HepG2 (cell line): ENCODE measurements around the gene VAMP5. TPM values are rescaled to one million over a fixed set of nuclear protein-coding genes. Genes with fewer than 3 reads are reported as not detected.

Experiments
- ATAC-seq: fragments of 200-7000 bp; cut with Tn5 transposase; 3 replicates; pipeline ENCODE4 v1.9.1; 2020; ENCODE audit warnings: mild to moderate bottlenecking, moderate library complexity
- Bru-seq: library from RNA; stranded (reverse); fragments of 400-500 nt; gene quantifications from one replicate; lab custom pipeline; 2021; lab: Mats Ljungman, UMichigan
- BruChase-seq, 2 experiments: library from RNA; stranded (reverse); fragments of 400-500 nt; gene quantifications; one replicate each; lab custom pipeline; 2021; lab: Mats Ljungman, UMichigan
- BruUV-seq: library from RNA; stranded (reverse); fragments of 400-500 nt; replicated peaks from 2 replicates; lab custom pipeline; 2021; lab: Mats Ljungman, UMichigan
- CTCF ChIA-PET: fragments of 300-600 bp; formaldehyde crosslinking; extraction: SDS; loops from one replicate; lab custom pipeline; 2021; ENCODE audit warnings: low total read pairs, inconsistent platforms, low intra/inter-chr PET ratio; lab: Yijun Ruan, JAX
- POLR2A ChIA-PET: fragments of 350-600 bp; sonication (Branson Sonifier 250); formaldehyde crosslinking; loops from one replicate; lab custom pipeline; 2020; ENCODE audit warnings: antibody characterized with exemption, inconsistent platforms; lab: Yijun Ruan, JAX
- DNase-seq: peaks from one replicate; pipeline ENCODE4 v3.0.0-alpha.2; 2015; ENCODE audit warnings: low spot score
- FAIRE-seq: peaks from 3 replicates; lab custom pipeline; 2011; peaks lifted over from hg19 to GRCh38; lab: Jason Lieb, UNC
- H2AFZ ChIP-seq: one replicate; pipeline ENCODE4 v1.6.1; 2011; ENCODE audit warnings: low read length, inconsistent platforms
- H3K27ac ChIP-seq: fragments of 300-600 bp; 3 replicates; pipeline ENCODE4 v1.8.0; 2011; ENCODE audit warnings: mixed run types, mild to moderate bottlenecking, mixed read lengths, low read length, inconsistent platforms; ENCODE audit not compliant: insufficient read depth; ENCODE audit errors: extremely low read length
- H3K27me3 ChIP-seq, 2 experiments: fragments of 200-600 bp in 1 of 2; 2 replicates in 1 of 2; 3 replicates in 1 of 2; pipeline versions ENCODE4 v1.6.0 to v1.8.0; 2011; ENCODE audit warnings: low read length in 2 of 2, mild to moderate bottlenecking in 2 of 2, moderate library complexity in 2 of 2, inconsistent platforms in 1 of 2; ENCODE audit not compliant: insufficient read depth in 2 of 2, control insufficient read depth in 1 of 2
- H3K36me3 ChIP-seq, 2 experiments: fragments of 200-600 bp in 1 of 2; replicated peaks in 1 of 2; 2 replicates in 1 of 2; 3 replicates in 1 of 2; pipeline versions ENCODE4 v1.5.1 to v1.8.0; 2011; ENCODE audit warnings: low read length in 2 of 2, inconsistent platforms in 1 of 2; ENCODE audit not compliant: insufficient read depth in 2 of 2, control insufficient read depth in 1 of 2
- H3K4me1 ChIP-seq: 2 replicates; pipeline ENCODE4 v1.5.1; 2012; ENCODE audit warnings: low read length, inconsistent platforms; ENCODE audit not compliant: insufficient read depth
- H3K4me2 ChIP-seq: 2 replicates; pipeline ENCODE4 v1.6.0; 2011; ENCODE audit warnings: low read depth, low read length, inconsistent platforms
- H3K4me3 ChIP-seq, 3 experiments: fragments of 200-600 bp in 1 of 3; sonication (generic), shearing (Covaris generic) in 1 of 3; replicated peaks in 1 of 3; 2 replicates each; pipeline ENCODE4 v1.5.1; 2011 to 2016; ENCODE audit warnings: low read length in 3 of 3, inconsistent platforms in 2 of 3, low read depth in 2 of 3, mild to moderate bottlenecking in 2 of 3, control low read depth in 1 of 3, mixed read lengths in 1 of 3; ENCODE audit not compliant: insufficient read depth in 1 of 3
- H3K79me2 ChIP-seq: one replicate; pipeline ENCODE4 v1.6.1; 2011; ENCODE audit warnings: low read length, inconsistent platforms; ENCODE audit not compliant: insufficient read depth
- H3K9ac ChIP-seq: 2 replicates; pipeline ENCODE4 v1.6.0; 2011; ENCODE audit warnings: mild to moderate bottlenecking, low read depth, low read length, inconsistent platforms; ENCODE audit not compliant: insufficient read depth
- H3K9me3 ChIP-seq: 2 replicates; pipeline ENCODE4 v1.5.1; 2012; ENCODE audit warnings: mild to moderate bottlenecking, low read length
- H4K20me1 ChIP-seq: 2 replicates; pipeline ENCODE4 v1.6.0; 2011; ENCODE audit warnings: inconsistent platforms, mild to moderate bottlenecking, low read length, moderate library complexity; ENCODE audit not compliant: insufficient read depth
- AKAP8 ChIP-seq: sonication (generic); formaldehyde crosslinking; IDR thresholded peaks from 2 replicates; pipeline ENCODE4 v1.5.1; 2020; ENCODE audit warnings: mild to moderate bottlenecking, missing genetic modification reagents
- HHEX ChIP-seq: IDR thresholded peaks from 2 replicates; pipeline ENCODE4 v1.6.1; 2016; ENCODE audit warnings: control low read depth
- HNRNPK ChIP-seq: fragments of 200-400 bp; formaldehyde crosslinking; IDR thresholded peaks from 2 replicates; pipeline ENCODE4 v1.6.1; 2018; ENCODE audit warnings: low read length, low read depth, moderate library complexity, mild to moderate bottlenecking; ENCODE audit not compliant: poor library complexity, severe bottlenecking
- JDP2 ChIP-seq: sonication (generic); formaldehyde crosslinking; IDR thresholded peaks from 2 replicates; pipeline ENCODE4 v1.8.1; 2022; ENCODE audit warnings: missing genetic modification reagents, borderline replicate concordance
- PPARG ChIP-seq: conservative IDR thresholded peaks from 2 replicates; pipeline ENCODE4 v1.6.1; 2016; ENCODE audit warnings: missing biosample characterization, missing genetic modification reagents
- RFXANK ChIP-seq: IDR thresholded peaks from 2 replicates; pipeline ENCODE4 v1.6.1; 2016
- THAP11 ChIP-seq: IDR thresholded peaks from 2 replicates; pipeline ENCODE4 v1.6.1; 2016; ENCODE audit warnings: missing biosample characterization, missing genetic modification reagents
- WGBS: methylation state at CpG from one replicate; pipeline ENCODE4 v1.1.6; 2017; ENCODE audit warnings: low lambda C conversion rate; 5-methylcytosine and 5-hydroxymethylcytosine counted together
- in situ Hi-C: cut with HindIII; loops from 2 replicates; pipeline ENCODE4 v1.10.0; 2017; ENCODE audit warnings: low pct_unique_long_range_greater_than_20kb; ENCODE audit not compliant: extremely low pct_ligation_motif_present
- intact Hi-C: fragments of 100-400 bp; cut with micrococcal nuclease; formaldehyde crosslinking; loops from one replicate; pipeline ENCODE4 v1.10.0; 2022; ENCODE audit not compliant: unreplicated experiment
- long read RNA-seq, 2 experiments: library from RNA in 1 of 2; library from polyadenylated mRNA in 1 of 2; stranded (forward) in 1 of 2; unstranded in 1 of 2; transcript quantifications; one replicate each; pipeline ENCODE4 v2.0.0, GENCODE V29; 2019 to 2022
- polyA minus RNA-seq, 3 experiments: library from RNA; depleted of rRNA, polyadenylated mRNA; stranded (reverse); fragments of >200 nt; gene quantifications; 2 replicates each; pipeline ENCODE4 v1.2.3, GENCODE V29; 2011; ENCODE audit warnings: low replicate concordance in 1 of 3
- polyA plus RNA-seq, 8 experiments: library from polyadenylated mRNA; depleted of rRNA in 3 of 8; stranded (reverse) in 7 of 8; unstranded in 1 of 8; fragments of >200 nt; fragmentation: Illumina TruSeq in 4 of 8; extraction: Trizol in 4 of 8; gene quantifications; 2 replicates each; pipeline versions ENCODE4 v1.2.1 to v1.2.3, GENCODE V29; 2011 to 2016; ENCODE audit warnings: low read depth in 4 of 8, missing spikeins in 1 of 8, mixed read lengths in 1 of 8; ENCODE audit not compliant: insufficient read depth in 1 of 8
- total RNA-seq, 5 experiments: library from RNA; depleted of rRNA; stranded (reverse); fragments of >200 nt; fragmentation: Illumina TruSeq; extraction: Trizol; gene quantifications; 2 replicates each; pipeline ENCODE4 v1.2.3, GENCODE V29; 2016; ENCODE audit warnings: low read depth in 1 of 5
- TF ChIP-seq, protein P1 (sequence below): sonication (generic); formaldehyde crosslinking; IDR thresholded peaks from 2 replicates; pipeline ENCODE4 v1.9.0; 2022; ENCODE audit warnings: low read depth, missing genetic modification reagents
- TF ChIP-seq, protein P2 (sequence below): sonication (generic); formaldehyde crosslinking; IDR thresholded peaks from 2 replicates; pipeline ENCODE4 v1.4.0; 2020; ENCODE audit warnings: missing genetic modification reagents

The VAMP5 gene, protein sequence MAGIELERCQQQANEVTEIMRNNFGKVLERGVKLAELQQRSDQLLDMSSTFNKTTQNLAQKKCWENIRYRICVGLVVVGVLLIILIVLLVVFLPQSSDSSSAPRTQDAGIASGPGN
- 7.2 and 9.0 TPM in 2 replicates for total RNA-seq (2016; rRNA removed; fragmentation: Illumina TruSeq; extraction: Trizol)
- 13.9 and 18.3 TPM in 2 replicates for total RNA-seq (2016; cell fraction: cytosol; rRNA removed; fragmentation: Illumina TruSeq; extraction: Trizol; ENCODE audit: low read depth)
- total RNA-seq (2016; cell fraction: insoluble cytoplasmic fraction; rRNA removed; fragmentation: Illumina TruSeq; extraction: Trizol) = 7.1 and 9.2 TPM in 2 replicates
- total RNA-seq (2016; cell fraction: membrane; rRNA removed; fragmentation: Illumina TruSeq; extraction: Trizol) = 12.5 and 15.9 TPM in 2 replicates
- total RNA-seq (2016; cell fraction: nucleus; rRNA removed; fragmentation: Illumina TruSeq; extraction: Trizol) = 3.2 and 4.0 TPM in 2 replicates
- 56.7 and 68.6 TPM in 2 replicates for polyA plus RNA-seq (2011; rRNA removed)
- polyA plus RNA-seq (2011; cell fraction: cytosol; rRNA removed) = 87.7 and 90.8 TPM in 2 replicates
- 35.8 and 44.7 TPM in 2 replicates for polyA plus RNA-seq (2011; cell fraction: nucleus; rRNA removed)
- 39.4 and 46.3 TPM in 2 replicates for polyA plus RNA-seq (2012)
- 27.3 and 33.3 TPM in 2 replicates for polyA plus RNA-seq (2016; cell fraction: cytosol; fragmentation: Illumina TruSeq; extraction: Trizol; ENCODE audit: low read depth)
- 20.9 and 22.2 TPM in 2 replicates for polyA plus RNA-seq (2016; cell fraction: insoluble cytoplasmic fraction; fragmentation: Illumina TruSeq; extraction: Trizol; ENCODE audit: low read depth)
- 21.7 and 27.9 TPM in 2 replicates for polyA plus RNA-seq (2016; cell fraction: membrane; fragmentation: Illumina TruSeq; extraction: Trizol; ENCODE audit: low read depth)
- polyA plus RNA-seq (2016; cell fraction: nucleus; fragmentation: Illumina TruSeq; extraction: Trizol; ENCODE audit: insufficient read depth, low read depth) = 11.7 and 13.5 TPM in 2 replicates
- polyA minus RNA-seq (2011; rRNA and poly(A)+ RNA removed; ENCODE audit: low replicate concordance) = 5.5 and 44.4 TPM in 2 replicates
- polyA minus RNA-seq (2011; cell fraction: cytosol; rRNA and poly(A)+ RNA removed) = 7.3 and 9.1 TPM in 2 replicates
- polyA minus RNA-seq (2011; cell fraction: nucleus; rRNA and poly(A)+ RNA removed) = 2.0 and 4.9 TPM in 2 replicates
- Bru-seq, nascent RNA = percentile 58 among the genes with signal in this experiment
- BruChase-seq, experiment 1, labeled RNA remaining after a 6-hour chase = percentile 57 among the genes with signal in this experiment
- BruChase-seq, experiment 2, labeled RNA remaining after a 2-hour chase = percentile 50 among the genes with signal in this experiment
- long read RNA-seq, experiment 1, transcript VAMP5-201 (3 exons, 689 nt) = major isoform, 19 of 28 reads
- long read RNA-seq, experiment 1, partial matches to known transcripts = 7 of 28 reads
- long read RNA-seq, experiment 1, other reads (novel, unspliced or antisense) = 2 of 28 reads
- long read RNA-seq, experiment 2, transcript VAMP5-201 (3 exons, 689 nt) = major isoform, 42 of 65 reads
- long read RNA-seq, experiment 2, partial matches to known transcripts = 9 of 65 reads
- long read RNA-seq, experiment 2, other reads (novel, unspliced or antisense) = 14 of 65 reads

DNA sequence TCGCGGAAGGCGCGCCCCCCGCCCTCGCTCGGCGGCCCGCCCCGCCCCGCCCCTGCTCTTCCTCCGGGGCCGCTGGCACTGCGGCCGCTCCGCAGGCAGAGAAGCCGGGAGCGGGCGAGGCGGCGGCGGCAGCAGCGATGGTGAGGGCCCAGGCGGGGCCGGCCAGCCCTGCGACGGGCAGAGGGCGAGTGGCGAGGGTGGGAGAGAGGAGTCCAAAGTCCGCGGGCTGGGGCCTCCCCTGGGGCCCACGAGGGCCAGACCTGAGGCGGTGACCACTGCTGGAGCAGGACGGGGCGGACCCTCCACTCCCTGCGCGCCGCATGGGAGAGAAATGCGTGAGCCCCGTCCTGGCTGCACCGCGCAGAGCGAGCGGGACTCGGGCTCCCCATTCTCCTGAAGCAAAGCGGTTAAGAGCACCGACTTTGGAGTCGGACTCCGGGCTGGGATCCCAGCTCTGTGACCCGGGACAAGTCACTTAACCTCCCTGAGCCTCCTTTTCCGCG is at the start of gene VAMP5:
VAMP5 (plus strand) TSS at position 78 of the 503 bp plus-strand sequence; CDS start at position 138, 60 bp downstream.
- Histone ChIP-seq H3K36me3 (peaks cover 0 to 7% of the 10 kb centered on the region in 2 experiments; a peak in 4 of 5 replicates), H2AFZ (no peak within 1 kb of the TSS), H3K27ac (peak within 1 kb of the TSS; percentile 99), H3K4me2 (peak within 1 kb of the TSS; percentile 100), H4K20me1 (no peaks in the 10 kb centered on the region), H3K4me3 (peak within 1 kb of the TSS; percentile 64 to 83 (median 65)), H3K27me3 (no peaks in the 10 kb centered on the region), H3K79me2 (peaks cover 1% of the 10 kb centered on the region), H3K9ac (peak within 1 kb of the TSS; percentile 96), H3K9me3 (no peaks in the 10 kb centered on the region), H3K4me1 (peaks cover 80% of the 10 kb centered on the region)
- peak; percentile 79 for DNase-seq
- POLR2A ChIA-PET = interaction anchor here (0.8 to 22.7 kb wide), 14 partner anchors 15 to 259 kb away, joined by 3 to 795 read pairs (median 4); partner anchors contain the start of genes C2orf68, GGCX, MAT2A and RNF181
- FAIRE-seq = no peak
- WGBS = 0% methylated on average over 20 of the region's 52 CpGs
- CTCF ChIA-PET = no interaction called here
- ATAC-seq = peak; percentile 81
- no TSS peak for BruUV-seq
- in situ Hi-C loops = no loop called here
- intact Hi-C loops = loop anchor here (2.0 kb wide), 2 partner anchors 26 to 32 kb away; partner anchors contain the start of gene USP39
- TF ChIP-seq PPARG = 0 out of 2 replicates have a peak, but pooled peaks have one; percentile 32
- TF ChIP-seq JDP2 = no peak; the same call in 1 of the 2 replicates
- TF ChIP-seq HNRNPK = peak; percentile 90
- TF ChIP-seq RFXANK (CRISPR knock-in tag) = no peak
- peak; percentile 7; the same call in 1 of the 2 replicates for TF ChIP-seq THAP11 (CRISPR knock-in tag)
- no peak for TF ChIP-seq HHEX
- TF ChIP-seq, protein P1, sequence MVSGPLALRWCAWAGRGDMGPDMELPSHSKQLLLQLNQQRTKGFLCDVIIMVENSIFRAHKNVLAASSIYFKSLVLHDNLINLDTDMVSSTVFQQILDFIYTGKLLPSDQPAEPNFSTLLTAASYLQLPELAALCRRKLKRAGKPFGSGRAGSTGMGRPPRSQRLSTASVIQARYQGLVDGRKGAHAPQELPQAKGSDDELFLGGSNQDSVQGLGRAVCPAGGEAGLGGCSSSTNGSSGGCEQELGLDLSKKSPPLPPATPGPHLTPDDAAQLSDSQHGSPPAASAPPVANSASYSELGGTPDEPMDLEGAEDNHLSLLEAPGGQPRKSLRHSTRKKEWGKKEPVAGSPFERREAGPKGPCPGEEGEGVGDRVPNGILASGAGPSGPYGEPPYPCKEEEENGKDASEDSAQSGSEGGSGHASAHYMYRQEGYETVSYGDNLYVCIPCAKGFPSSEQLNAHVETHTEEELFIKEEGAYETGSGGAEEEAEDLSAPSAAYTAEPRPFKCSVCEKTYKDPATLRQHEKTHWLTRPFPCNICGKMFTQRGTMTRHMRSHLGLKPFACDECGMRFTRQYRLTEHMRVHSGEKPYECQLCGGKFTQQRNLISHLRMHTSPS (CRISPR knock-in tag) = no peak; the same call in 1 of the 2 replicates
- TF ChIP-seq, protein P2, sequence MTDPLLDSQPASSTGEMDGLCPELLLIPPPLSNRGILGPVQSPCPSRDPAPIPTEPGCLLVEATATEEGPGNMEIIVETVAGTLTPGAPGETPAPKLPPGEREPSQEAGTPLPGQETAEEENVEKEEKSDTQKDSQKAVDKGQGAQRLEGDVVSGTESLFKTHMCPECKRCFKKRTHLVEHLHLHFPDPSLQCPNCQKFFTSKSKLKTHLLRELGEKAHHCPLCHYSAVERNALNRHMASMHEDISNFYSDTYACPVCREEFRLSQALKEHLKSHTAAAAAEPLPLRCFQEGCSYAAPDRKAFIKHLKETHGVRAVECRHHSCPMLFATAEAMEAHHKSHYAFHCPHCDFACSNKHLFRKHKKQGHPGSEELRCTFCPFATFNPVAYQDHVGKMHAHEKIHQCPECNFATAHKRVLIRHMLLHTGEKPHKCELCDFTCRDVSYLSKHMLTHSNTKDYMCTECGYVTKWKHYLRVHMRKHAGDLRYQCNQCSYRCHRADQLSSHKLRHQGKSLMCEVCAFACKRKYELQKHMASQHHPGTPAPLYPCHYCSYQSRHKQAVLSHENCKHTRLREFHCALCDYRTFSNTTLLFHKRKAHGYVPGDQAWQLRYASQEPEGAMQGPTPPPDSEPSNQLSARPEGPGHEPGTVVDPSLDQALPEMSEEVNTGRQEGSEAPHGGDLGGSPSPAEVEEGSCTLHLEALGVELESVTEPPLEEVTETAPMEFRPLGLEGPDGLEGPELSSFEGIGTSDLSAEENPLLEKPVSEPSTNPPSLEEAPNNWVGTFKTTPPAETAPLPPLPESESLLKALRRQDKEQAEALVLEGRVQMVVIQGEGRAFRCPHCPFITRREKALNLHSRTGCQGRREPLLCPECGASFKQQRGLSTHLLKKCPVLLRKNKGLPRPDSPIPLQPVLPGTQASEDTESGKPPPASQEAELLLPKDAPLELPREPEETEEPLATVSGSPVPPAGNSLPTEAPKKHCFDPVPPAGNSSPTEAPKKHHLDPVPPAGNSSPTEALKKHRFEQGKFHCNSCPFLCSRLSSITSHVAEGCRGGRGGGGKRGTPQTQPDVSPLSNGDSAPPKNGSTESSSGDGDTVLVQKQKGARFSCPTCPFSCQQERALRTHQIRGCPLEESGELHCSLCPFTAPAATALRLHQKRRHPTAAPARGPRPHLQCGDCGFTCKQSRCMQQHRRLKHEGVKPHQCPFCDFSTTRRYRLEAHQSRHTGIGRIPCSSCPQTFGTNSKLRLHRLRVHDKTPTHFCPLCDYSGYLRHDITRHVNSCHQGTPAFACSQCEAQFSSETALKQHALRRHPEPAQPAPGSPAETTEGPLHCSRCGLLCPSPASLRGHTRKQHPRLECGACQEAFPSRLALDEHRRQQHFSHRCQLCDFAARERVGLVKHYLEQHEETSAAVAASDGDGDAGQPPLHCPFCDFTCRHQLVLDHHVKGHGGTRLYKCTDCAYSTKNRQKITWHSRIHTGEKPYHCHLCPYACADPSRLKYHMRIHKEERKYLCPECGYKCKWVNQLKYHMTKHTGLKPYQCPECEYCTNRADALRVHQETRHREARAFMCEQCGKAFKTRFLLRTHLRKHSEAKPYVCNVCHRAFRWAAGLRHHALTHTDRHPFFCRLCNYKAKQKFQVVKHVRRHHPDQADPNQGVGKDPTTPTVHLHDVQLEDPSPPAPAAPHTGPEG (CRISPR knock-in tag) = no peak
- peak; percentile 95 for TF ChIP-seq AKAP8 (CRISPR knock-in tag)
